Central memory CD8-positive, alpha-beta T cell (primary cell): Measurements from ENCODE around the gene AURKAIP1.
A peak's percentile ranks its signal among the peaks of the same experiment; 100 is the strongest.

Experiments
- ATAC-seq: fragments of 150-1000 bp; cut with Tn5 transposase; replicated peaks from 2 replicates; pipeline ENCODE4 v1.10.0; 2022; ENCODE audit warnings: mild to moderate bottlenecking, moderate FRiP score, moderate number of reproducible peaks; ENCODE audit not compliant: poor library complexity, severe bottlenecking; ENCODE audit errors: extremely low read depth
- DNase-seq, 2 donors: peaks; one replicate each; pipeline ENCODE4 v3.0.0; 2021; ENCODE audit warnings: low spot score in 2 of 2
- H3K27ac Mint-ChIP-seq: one replicate; pipeline ENCODE4 v1.8.0; 2022; ENCODE audit warnings: low read depth, mild to moderate bottlenecking, moderate library complexity, mixed read lengths
- H3K27me3 Mint-ChIP-seq: one replicate; pipeline ENCODE4 v1.8.0; 2022; ENCODE audit warnings: mixed read lengths
- H3K36me3 Mint-ChIP-seq: one replicate; pipeline ENCODE4 v1.8.0; 2022; ENCODE audit warnings: mild to moderate bottlenecking, moderate library complexity, mixed read lengths; ENCODE audit not compliant: insufficient read depth
- H3K4me1 Mint-ChIP-seq: one replicate; pipeline ENCODE4 v1.8.0; 2022; ENCODE audit warnings: mixed read lengths
- H3K4me3 Mint-ChIP-seq: one replicate; pipeline ENCODE4 v1.8.0; 2022; ENCODE audit warnings: mild to moderate bottlenecking, moderate library complexity, mixed read lengths
- H3K9me3 Mint-ChIP-seq: one replicate; pipeline ENCODE4 v1.8.0; 2022; ENCODE audit warnings: mixed read lengths

Gene AURKAIP1

DNA sequence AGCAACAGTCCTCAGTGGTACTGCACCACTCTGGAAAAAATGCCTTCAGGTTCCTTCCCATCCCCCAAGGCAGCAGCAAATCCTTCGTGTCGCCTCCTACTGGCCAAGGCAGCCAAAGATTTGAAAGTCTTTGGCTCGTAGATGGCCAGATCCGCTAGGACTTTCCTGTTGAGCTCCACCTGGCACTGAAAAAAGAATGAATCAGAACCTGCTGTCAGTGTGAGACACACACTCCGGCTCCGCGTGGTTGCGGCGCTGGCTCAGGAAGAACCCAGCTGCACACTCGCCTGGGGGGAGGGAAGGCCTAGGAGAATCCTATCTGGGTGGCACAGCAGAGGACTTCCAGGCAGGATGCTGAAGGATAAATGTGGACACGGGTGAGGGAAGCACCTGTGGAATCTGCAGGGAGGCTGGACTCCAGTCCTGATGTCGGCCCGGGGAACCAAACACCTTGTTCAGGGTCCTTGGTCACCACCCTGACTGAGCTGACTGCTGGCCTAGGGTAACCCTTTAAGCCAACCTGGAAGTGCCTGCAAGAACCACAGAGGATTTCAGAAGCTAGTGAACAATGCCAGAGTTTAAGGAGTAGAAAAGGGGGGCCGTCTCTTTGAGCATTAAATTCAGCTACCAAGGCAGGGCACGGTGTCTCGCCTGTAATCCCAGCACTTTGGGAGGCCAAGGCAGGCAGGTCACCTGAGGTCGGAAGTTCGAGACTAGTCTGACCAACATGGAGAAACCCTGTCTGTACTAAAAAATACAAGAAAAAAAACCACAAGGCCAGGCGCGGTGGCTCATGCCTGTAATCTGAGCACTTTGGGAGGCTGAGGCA is 27.3 kb upstream of the AURKAIP1 start:
- no peaks in the 10 kb centered on the region for H3K27me3 Mint-ChIP-seq
- peak overlapping the region; percentile 38 for H3K27ac Mint-ChIP-seq
- no peak for DNase-seq
- H3K9me3 Mint-ChIP-seq, result no peaks in the 10 kb centered on the region
- peaks cover 63% of the 10 kb centered on the region for H3K36me3 Mint-ChIP-seq
- H3K4me1 Mint-ChIP-seq, result peaks cover 46% of the 10 kb centered on the region
- peak overlapping the region; percentile 11 for H3K4me3 Mint-ChIP-seq
- ATAC-seq, result no peak

DNA sequence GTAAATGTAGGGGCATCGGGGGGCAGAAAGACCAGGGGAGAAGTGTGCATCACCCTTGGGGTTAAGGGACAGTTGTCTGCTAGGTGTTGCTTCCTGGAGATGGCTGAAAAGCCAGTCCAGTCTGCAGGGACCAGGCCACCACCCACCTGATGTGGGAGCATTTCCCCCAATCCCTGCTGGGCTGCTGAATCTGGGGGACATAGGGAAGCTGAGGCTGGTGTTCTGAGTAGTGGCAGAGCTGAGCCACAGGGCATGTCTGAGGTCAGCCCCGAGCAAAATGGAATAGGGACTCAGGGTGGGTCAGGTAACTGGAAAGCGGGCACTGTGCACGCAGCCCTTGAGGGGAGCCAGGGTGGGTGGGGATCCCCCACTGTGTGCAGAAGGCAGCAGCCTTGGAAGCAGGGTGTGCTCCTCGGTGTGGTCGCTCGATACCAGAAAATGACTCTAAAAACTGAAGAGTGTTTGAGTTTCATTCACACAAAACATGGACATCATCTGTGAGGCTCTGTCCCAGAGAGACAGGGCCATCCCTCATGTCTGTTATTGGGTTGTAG is 26.5 kb upstream of the AURKAIP1 start:
- peak overlapping the region; percentile 38 for H3K27ac Mint-ChIP-seq
- no peaks in the 10 kb centered on the region for H3K9me3 Mint-ChIP-seq
- H3K4me1 Mint-ChIP-seq, result peaks cover 46% of the 10 kb centered on the region
- H3K4me3 Mint-ChIP-seq, result peak overlapping the region; percentile 91
- no peaks in the 10 kb centered on the region for H3K27me3 Mint-ChIP-seq
- ATAC-seq (no peak), DNase-seq (no peak)
- H3K36me3 Mint-ChIP-seq, result peaks cover 63% of the 10 kb centered on the region

DNA sequence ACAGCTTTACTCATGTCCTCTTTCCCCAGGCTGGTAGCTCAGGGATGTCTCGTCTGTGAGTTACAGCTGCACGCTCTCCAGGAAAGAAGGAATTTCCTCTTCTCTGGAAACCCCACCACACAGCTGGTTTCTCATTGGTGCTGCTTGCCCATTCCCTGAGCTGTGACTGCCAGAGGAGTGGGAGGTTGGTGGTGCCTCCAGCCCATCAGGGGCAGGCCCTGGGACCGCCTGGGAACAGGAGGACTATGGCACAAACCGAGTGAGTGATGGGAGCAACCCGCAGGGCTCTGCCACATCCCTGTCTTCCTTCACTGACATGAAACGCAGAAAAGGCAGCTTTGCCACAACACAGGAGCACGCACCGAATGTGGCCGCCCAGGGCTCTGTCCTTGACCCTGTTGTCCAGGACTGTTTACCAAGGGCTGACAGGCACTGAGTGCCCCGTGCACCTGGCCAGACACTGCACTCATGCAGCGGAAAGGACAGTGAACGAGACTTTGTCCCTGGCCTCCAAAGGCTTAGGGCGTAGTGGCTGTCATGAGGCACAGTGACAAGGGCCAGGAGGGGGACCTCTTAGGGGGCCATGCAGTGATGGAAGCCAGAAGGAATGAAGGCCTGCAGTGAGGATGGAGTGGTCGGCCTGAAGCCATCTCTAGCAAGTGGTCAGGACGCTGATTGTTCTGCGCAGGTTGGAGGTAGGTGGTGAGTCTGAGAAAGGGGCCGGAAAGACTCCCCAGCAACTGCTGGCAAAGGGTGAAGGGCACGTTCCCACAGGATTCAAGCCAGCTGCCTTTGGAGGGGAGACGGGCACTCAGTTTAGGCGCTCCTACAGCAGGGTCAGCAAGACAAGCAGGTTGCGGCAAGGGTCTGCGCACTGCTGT is 25.8 kb upstream of the AURKAIP1 start:
- Mint-ChIP-seq H3K4me3 (peak overlapping the region; percentile 91), H3K27me3 (no peaks in the 10 kb centered on the region), H3K4me1 (peaks cover 40% of the 10 kb centered on the region), H3K27ac (peak overlapping the region; percentile 93), H3K9me3 (no peaks in the 10 kb centered on the region), H3K36me3 (peaks cover 60% of the 10 kb centered on the region)
- ATAC-seq (no peak), DNase-seq (no peak)

DNA sequence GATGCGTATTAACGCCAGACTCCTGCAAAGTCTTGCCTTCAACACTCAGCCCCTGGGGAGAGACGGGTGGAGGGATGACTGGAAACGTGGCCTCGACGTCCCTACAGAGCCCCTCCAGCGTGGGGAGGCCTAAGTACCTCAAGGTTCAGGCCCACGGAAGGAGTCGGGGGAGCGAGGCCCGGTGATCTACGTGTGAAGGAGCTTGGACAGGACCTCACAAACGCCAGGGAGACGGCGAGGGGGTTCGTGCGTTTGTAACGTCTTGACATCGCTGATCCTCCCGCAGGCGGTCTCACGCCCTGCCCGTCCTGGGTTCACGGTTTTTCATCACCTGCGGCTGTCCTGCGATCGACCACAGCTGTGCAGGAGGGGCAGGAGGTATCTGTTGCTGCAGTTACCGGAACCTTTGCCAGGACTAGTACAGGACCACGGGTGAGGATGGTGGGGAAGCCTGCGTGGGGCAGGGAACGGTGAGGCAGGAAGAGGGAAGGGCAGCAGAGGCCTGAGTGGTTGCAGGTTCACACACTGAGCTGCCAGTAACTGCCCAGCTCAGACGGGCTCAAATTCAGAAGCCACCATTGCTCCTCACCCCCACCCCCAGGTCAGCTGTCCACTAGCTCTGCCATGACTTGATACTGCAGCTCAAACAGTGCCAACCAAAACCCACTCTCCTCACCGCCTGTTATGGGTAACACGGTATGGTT is 25.0 kb upstream of the AURKAIP1 start:
- DNase-seq, result no peak
- no peaks in the 10 kb centered on the region for H3K9me3 Mint-ChIP-seq
- H3K27ac Mint-ChIP-seq, result peak overlapping the region; percentile 93
- no peaks in the 10 kb centered on the region for H3K27me3 Mint-ChIP-seq
- H3K36me3 Mint-ChIP-seq, result peaks cover 61% of the 10 kb centered on the region
- peaks cover 43% of the 10 kb centered on the region for H3K4me1 Mint-ChIP-seq
- peak overlapping the region; percentile 91 for H3K4me3 Mint-ChIP-seq
- ATAC-seq, result no peak

DNA sequence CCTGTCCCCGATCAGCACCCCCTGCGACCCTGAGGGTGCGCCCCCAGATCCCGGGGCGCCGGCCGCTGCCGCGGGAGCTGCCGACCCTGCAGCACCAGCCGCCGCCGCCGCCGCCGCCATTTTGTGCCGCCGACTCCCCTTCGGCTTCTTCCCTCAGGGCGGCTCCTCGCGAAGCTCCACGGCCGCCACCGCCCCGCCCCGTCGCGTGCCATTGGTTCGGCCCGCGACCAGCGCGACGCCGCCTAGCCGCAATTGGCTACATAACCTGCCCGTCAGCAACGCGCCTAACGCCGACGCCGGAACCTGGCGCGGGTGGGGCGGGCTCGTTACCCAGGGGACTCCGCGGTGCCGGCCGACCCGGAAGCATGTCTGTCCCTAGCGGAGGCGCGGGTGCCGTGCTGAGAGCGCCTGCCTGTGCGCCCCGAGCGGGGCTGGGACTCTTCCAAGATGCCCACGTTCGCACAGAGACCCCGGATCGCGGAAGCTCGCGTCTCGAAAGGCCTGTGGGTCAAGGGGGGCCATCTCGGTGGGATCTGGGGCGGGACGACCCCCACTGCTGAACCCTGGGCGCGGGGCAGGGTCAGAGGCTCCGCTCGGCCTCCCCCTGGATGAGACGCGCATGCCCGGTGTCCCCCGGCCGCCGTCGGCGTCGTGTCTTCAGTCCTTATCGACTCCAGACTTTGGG is 24.3 kb upstream of the AURKAIP1 start, which contains the start of gene CCNL2:
CCNL2 (minus strand) TSS at position 149 of the 685 bp plus-strand sequence; CDS start at position 120, 29 bp downstream.
- peak; percentile 98 for ATAC-seq
- peak within 1 kb of the TSS; percentile 93 for H3K27ac Mint-ChIP-seq
- H3K36me3 Mint-ChIP-seq, result peaks cover 63% of the 10 kb centered on the region
- peak within 1 kb of the TSS; percentile 91 for H3K4me3 Mint-ChIP-seq
- DNase-seq, result peak; percentile 95 to 99
- no peaks in the 10 kb centered on the region for H3K27me3 Mint-ChIP-seq
- peaks cover 46% of the 10 kb centered on the region for H3K4me1 Mint-ChIP-seq
- H3K9me3 Mint-ChIP-seq, result no peaks in the 10 kb centered on the region

DNA sequence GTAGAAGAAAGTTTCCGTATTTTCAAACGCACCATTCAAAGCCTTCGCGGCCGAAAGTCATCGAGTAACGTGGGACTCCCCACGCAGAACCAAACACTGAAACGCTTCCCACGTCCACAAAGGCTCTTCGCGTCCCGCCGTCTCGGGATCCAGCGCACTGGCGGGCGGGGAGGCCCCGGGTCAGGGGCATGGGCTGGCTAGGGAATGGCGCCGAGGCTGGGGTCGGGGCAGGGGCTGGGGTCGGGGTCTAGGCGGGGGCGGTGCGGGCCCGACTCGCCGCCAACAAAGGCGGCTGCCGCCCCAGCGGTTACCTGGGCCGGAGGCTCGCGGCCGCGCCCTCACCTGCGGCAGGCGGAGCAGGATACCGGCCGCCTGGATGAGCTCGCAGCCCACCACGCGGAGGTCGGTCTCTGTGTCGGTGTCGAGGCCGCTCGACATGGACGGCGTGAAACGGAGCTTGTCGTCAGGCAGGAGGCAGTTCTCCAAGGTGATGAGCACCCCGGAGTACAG is 23.7 kb upstream of the AURKAIP1 start:
- peak overlapping the region; percentile 93 for H3K27ac Mint-ChIP-seq
- H3K4me3 Mint-ChIP-seq, result peak overlapping the region; percentile 91
- peaks cover 44% of the 10 kb centered on the region for H3K4me1 Mint-ChIP-seq
- peaks cover 63% of the 10 kb centered on the region for H3K36me3 Mint-ChIP-seq
- no peak for DNase-seq
- no peaks in the 10 kb centered on the region for H3K9me3 Mint-ChIP-seq
- no peaks in the 10 kb centered on the region for H3K27me3 Mint-ChIP-seq
- ATAC-seq, result no peak

DNA sequence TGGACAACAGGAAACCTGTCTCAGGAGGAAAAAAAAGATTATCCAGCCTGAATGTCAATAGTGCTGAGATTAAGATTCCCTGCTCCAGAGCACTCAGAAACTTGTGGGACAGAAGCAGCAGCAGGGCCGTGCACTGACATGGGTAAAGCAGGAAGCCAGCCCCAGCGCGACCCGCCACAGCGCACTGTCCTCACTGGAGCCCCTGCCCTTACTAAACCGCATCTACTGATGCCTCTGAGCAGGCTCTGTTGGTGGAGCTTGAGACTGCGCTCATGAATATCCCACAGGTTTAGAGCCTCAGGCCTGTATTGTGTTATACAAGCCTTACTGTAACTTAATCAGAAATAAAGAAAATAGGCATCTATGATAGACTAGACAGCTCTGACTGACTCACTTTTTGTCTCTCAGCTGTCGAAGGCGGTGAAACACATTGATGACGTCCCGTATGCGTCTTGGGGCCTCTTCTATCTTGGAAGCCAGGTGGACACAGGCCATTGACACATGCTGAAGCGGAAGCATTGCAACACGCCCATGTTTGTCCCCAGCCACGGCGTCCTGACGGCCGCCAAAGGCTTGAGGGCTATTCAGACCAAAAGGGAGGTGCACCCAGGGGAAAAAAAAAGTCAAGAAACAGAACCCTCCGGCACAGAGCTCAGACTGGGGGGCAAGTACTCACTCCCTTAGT is 23.0 kb upstream of the AURKAIP1 start:
- ATAC-seq (no peak), DNase-seq (no peak)
- Mint-ChIP-seq H3K9me3 (no peaks in the 10 kb centered on the region), H3K4me1 (peaks cover 40% of the 10 kb centered on the region), H3K4me3 (peak overlapping the region; percentile 91), H3K27me3 (no peaks in the 10 kb centered on the region), H3K36me3 (peaks cover 64% of the 10 kb centered on the region), H3K27ac (peak overlapping the region; percentile 77)

DNA sequence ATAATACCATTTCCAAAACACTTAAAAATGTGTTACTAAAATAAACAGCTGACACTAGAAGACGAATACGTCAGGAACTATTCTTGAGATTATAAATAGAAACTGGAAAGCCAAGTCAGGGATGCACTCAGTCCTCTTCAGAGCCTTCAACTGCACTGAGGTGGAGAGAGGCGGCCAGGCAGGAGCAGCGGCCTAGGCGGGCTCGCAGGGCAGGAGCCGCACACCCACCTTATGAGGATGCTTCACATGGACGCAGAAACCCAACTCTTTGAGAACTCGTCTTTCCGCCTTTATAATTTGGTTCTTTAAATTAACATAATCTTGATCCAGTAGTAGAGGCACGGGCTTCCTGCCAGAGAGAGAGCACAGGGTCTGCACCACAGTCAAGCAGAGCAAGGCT is 20.2 kb upstream of the AURKAIP1 start:
- ATAC-seq, result no peak
- Mint-ChIP-seq H3K9me3 (no peaks in the 10 kb centered on the region), H3K4me1 (peaks cover 26% of the 10 kb centered on the region), H3K36me3 (peaks cover 69% of the 10 kb centered on the region), H3K4me3 (no peak overlapping the region), H3K27ac (no peak overlapping the region), H3K27me3 (no peaks in the 10 kb centered on the region)
- no peak for DNase-seq

DNA sequence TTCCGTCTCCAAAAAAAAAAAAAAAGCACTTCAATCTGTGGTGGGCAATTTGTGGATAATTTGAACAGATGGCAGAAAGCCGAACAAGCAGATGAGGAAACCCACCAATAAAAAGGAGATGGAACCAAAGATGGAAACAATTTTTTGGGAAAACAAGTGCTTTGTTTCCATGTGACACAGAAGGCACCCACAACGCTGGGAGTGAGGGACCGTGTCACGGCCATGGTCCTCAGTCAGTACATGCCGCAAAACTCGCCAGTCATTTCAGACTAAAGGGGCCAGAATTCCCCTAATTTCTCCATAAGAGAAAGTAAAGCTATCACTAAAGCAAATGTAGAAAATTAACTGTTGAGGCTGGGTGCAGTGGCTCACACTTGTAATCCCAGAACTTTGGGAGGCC is 19.1 kb upstream of the AURKAIP1 start:
- Mint-ChIP-seq H3K27ac (no peak overlapping the region), H3K27me3 (no peaks in the 10 kb centered on the region), H3K36me3 (peaks cover 76% of the 10 kb centered on the region), H3K9me3 (no peaks in the 10 kb centered on the region), H3K4me3 (no peak overlapping the region), H3K4me1 (peaks cover 18% of the 10 kb centered on the region)
- ATAC-seq, result no peak
- no peak for DNase-seq

DNA sequence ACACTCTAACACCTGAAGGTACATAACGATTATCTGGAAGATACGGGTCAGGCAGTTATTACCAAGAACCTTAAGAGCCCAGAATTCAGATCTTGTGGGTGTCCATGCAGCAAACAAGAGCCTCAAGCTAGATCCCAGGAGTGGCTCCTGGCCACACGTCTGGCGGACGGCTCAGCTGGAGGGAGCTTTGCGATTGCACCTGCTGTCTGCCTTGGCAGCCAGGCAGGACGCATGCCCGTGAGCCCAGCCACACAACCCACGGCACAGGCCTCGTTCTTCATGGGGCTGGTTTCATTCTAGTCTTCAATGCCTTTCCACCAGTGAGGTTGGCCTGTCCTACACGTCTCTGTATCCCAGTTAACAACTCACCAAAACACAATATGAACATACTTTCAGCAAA is 18.4 kb upstream of the AURKAIP1 start:
- Mint-ChIP-seq H3K4me3 (no peak overlapping the region), H3K27ac (no peak overlapping the region), H3K27me3 (no peaks in the 10 kb centered on the region), H3K9me3 (no peaks in the 10 kb centered on the region), H3K36me3 (peaks cover 83% of the 10 kb centered on the region), H3K4me1 (peaks cover 18% of the 10 kb centered on the region)
- ATAC-seq, result no peak
- no peak for DNase-seq

DNA sequence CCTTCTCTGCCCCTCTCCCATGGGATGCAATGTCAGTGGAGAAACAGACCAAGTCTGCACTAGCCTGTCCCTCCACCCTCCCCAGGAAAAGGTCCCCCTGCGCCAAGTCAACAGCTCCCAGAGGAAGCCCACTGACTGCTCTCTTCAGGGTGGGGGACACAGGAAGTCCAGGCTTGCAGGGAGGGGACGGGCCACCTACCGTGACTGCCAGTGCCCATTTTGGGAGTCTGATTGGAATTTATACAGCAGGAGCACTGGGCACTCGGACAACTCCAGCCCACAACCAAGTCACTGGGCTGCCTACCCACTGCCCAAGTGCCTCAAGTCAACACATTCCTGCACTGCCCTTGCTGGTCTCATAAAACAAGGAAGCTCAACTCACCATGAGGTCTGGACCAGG is 18.0 kb upstream of the AURKAIP1 start:
- Mint-ChIP-seq H3K36me3 (peaks cover 83% of the 10 kb centered on the region), H3K27ac (no peak overlapping the region), H3K4me3 (no peak overlapping the region), H3K4me1 (peaks cover 15% of the 10 kb centered on the region), H3K9me3 (no peaks in the 10 kb centered on the region), H3K27me3 (no peaks in the 10 kb centered on the region)
- ATAC-seq (no peak), DNase-seq (no peak)
